Measurements from ENCODE around the gene PTPRU. TPM values are rescaled to one million over a fixed set of nuclear protein-coding genes. Genes with fewer than 3 reads are reported as not detected.

The PTPRU gene
- 3.5 and 4.8 TPM in 2 replicates for total RNA-seq
- long read RNA-seq, partial matches to known transcripts, result 1 of 2 reads
- long read RNA-seq, other reads (novel, unspliced or antisense), result 1 of 2 reads

GRCh38 chr1:29235955-29236711, at the start of gene PTPRU:
TSS of gene PTPRU (plus strand) at chr1:29236522. CDS start at chr1:29236645, 123 bp downstream.
- Mint-ChIP-seq H3K36me3 (ENCODE audit: unreplicated experiment) (no peaks in the 10 kb centered on the region), H3K27me3 (ENCODE audit: unreplicated experiment) (peaks cover 30% of the 10 kb centered on the region), H3K4me1 (ENCODE audit: unreplicated experiment) (peaks cover 20% of the 10 kb centered on the region), H3K4me3 (ENCODE audit: unreplicated experiment) (peak within 1 kb of the TSS; percentile 70), H3K27ac (ENCODE audit: unreplicated experiment) (no peak within 1 kb of the TSS), H3K9me3 (ENCODE audit: unreplicated experiment) (no peaks in the 10 kb centered on the region)
- peak; percentile 94 for DNase-seq (ENCODE audit: extremely low spot score, unreplicated experiment)
- peak; percentile 86 for TF ChIP-seq CTCF (IDR thresholded peaks at IDR 0.05)

GRCh38 chr1:29186707-29187106, 49.6 kb upstream of the PTPRU start:
- TF ChIP-seq CTCF (IDR thresholded peaks at IDR 0.05), result no peak
- Mint-ChIP-seq H3K36me3 (ENCODE audit: unreplicated experiment) (no peaks in the 10 kb centered on the region), H3K4me3 (ENCODE audit: unreplicated experiment) (no peak overlapping the region), H3K4me1 (ENCODE audit: unreplicated experiment) (peaks cover 11% of the 10 kb centered on the region), H3K27me3 (ENCODE audit: unreplicated experiment) (no peaks in the 10 kb centered on the region), H3K27ac (ENCODE audit: unreplicated experiment) (no peak overlapping the region), H3K9me3 (ENCODE audit: unreplicated experiment) (no peaks in the 10 kb centered on the region)
- DNase-seq (ENCODE audit: extremely low spot score, unreplicated experiment), result no peak

- DNase-seq (ENCODE audit: extremely low spot score, unreplicated experiment), result no peak
- Mint-ChIP-seq H3K27me3 (ENCODE audit: unreplicated experiment) (no peaks in the 10 kb centered on the region), H3K4me3 (ENCODE audit: unreplicated experiment) (no peak overlapping the region), H3K9me3 (ENCODE audit: unreplicated experiment) (no peaks in the 10 kb centered on the region), H3K36me3 (ENCODE audit: unreplicated experiment) (peaks cover 13% of the 10 kb centered on the region), H3K4me1 (ENCODE audit: unreplicated experiment) (no peaks in the 10 kb centered on the region), H3K27ac (ENCODE audit: unreplicated experiment) (no peak overlapping the region)
- TF ChIP-seq CTCF (IDR thresholded peaks at IDR 0.05), result no peak
Measured at GRCh38 chr1:29190718-29191117, 45.6 kb upstream of the PTPRU start.

GRCh38 chr1:29193879-29194455, 42.4 kb upstream of the PTPRU start:
- Mint-ChIP-seq H3K27ac (ENCODE audit: unreplicated experiment) (no peak overlapping the region), H3K4me1 (ENCODE audit: unreplicated experiment) (peaks cover 7% of the 10 kb centered on the region), H3K27me3 (ENCODE audit: unreplicated experiment) (no peaks in the 10 kb centered on the region), H3K4me3 (ENCODE audit: unreplicated experiment) (no peak overlapping the region), H3K9me3 (ENCODE audit: unreplicated experiment) (no peaks in the 10 kb centered on the region), H3K36me3 (ENCODE audit: unreplicated experiment) (peaks cover 13% of the 10 kb centered on the region)
- DNase-seq (ENCODE audit: extremely low spot score, unreplicated experiment), result no peak
- TF ChIP-seq CTCF (IDR thresholded peaks at IDR 0.05), result no peak

- H3K27me3 Mint-ChIP-seq (ENCODE audit: unreplicated experiment), result no peaks in the 10 kb centered on the region
- H3K27ac Mint-ChIP-seq (ENCODE audit: unreplicated experiment), result no peak overlapping the region
- H3K4me1 Mint-ChIP-seq (ENCODE audit: unreplicated experiment), result peaks cover 7% of the 10 kb centered on the region
- no peak for TF ChIP-seq CTCF (IDR thresholded peaks at IDR 0.05)
- no peak overlapping the region for H3K4me3 Mint-ChIP-seq (ENCODE audit: unreplicated experiment)
- H3K36me3 Mint-ChIP-seq (ENCODE audit: unreplicated experiment), result peaks cover 20% of the 10 kb centered on the region
- H3K9me3 Mint-ChIP-seq (ENCODE audit: unreplicated experiment), result no peaks in the 10 kb centered on the region
- no peak for DNase-seq (ENCODE audit: extremely low spot score, unreplicated experiment)
Measured at GRCh38 chr1:29195881-29196291, 40.4 kb upstream of the PTPRU start.

Measured in osteocyte (in vitro differentiated cells).